Measurements from ENCODE around the gene SALL3.

DNA sequence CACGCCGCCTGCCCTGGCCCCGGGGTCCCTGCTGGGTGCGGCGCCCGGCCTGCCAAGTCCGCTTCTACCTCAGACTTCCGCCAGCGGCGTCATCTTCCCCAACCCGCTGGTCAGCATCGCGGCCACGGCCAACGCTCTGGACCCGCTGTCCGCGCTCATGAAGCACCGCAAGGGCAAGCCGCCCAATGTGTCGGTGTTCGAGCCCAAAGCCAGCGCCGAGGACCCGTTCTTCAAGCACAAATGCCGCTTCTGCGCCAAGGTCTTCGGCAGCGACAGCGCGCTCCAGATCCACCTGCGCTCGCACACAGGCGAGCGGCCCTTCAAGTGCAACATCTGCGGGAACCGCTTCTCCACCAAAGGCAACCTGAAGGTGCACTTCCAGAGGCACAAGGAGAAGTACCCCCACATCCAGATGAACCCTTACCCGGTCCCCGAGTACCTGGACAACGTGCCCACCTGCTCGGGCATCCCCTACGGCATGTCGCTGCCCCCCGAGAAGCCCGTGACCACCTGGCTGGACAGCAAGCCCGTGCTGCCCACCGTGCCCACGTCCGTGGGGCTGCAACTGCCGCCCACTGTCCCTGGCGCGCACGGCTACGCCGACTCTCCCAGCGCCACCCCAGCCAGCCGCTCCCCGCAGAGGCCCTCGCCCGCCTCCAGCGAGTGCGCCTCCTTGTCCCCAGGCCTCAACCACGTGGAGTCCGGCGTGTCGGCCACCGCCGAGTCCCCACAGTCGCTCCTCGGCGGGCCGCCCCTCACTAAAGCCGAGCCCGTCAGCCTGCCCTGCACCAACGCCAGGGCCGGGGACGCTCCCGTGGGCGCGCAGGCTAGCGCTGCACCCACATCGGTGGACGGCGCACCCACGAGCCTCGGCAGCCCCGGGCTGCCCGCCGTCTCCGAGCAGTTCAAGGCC is 13.7 kb downstream of the SALL3 start:
- TF ChIP-seq, protein P1, sequence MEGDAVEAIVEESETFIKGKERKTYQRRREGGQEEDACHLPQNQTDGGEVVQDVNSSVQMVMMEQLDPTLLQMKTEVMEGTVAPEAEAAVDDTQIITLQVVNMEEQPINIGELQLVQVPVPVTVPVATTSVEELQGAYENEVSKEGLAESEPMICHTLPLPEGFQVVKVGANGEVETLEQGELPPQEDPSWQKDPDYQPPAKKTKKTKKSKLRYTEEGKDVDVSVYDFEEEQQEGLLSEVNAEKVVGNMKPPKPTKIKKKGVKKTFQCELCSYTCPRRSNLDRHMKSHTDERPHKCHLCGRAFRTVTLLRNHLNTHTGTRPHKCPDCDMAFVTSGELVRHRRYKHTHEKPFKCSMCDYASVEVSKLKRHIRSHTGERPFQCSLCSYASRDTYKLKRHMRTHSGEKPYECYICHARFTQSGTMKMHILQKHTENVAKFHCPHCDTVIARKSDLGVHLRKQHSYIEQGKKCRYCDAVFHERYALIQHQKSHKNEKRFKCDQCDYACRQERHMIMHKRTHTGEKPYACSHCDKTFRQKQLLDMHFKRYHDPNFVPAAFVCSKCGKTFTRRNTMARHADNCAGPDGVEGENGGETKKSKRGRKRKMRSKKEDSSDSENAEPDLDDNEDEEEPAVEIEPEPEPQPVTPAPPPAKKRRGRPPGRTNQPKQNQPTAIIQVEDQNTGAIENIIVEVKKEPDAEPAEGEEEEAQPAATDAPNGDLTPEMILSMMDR (IDR thresholded peaks at IDR 0.05), result no peak
- no peak for TF ChIP-seq POLR2A (IDR thresholded peaks at IDR 0.05)
- TF ChIP-seq EP300 (IDR thresholded peaks at IDR 0.05), result no peak

Measured in ovary (tissue), 3 donors.